Mesodermal cell (in vitro differentiated cells): Measurements from ENCODE around the gene TANGO6.
"Not testable (repeated sequence)": the region's sequence is repeated elsewhere in the genome, so short reads cannot be mapped to it uniquely, and the experiment has no call there.

ENCODE experiments used
- H3K27ac ChIP-seq: 2 replicates; pipeline ENCODE4 v1.7.0; 2013; ENCODE audit warnings: mild to moderate bottlenecking, low read depth, low read length, moderate library complexity; ENCODE audit not compliant: severe bottlenecking
- H3K36me3 ChIP-seq: 2 replicates; pipeline ENCODE4 v1.7.1; 2013; ENCODE audit warnings: mild to moderate bottlenecking, low read length, moderate library complexity; ENCODE audit not compliant: control insufficient read depth, insufficient read depth
- H3K4me1 ChIP-seq: one replicate; pipeline ENCODE4 v1.7.1; 2013; ENCODE audit warnings: mild to moderate bottlenecking, low read length; ENCODE audit not compliant: insufficient read depth, control insufficient read depth, poor library complexity, severe bottlenecking
- H3K4me3 ChIP-seq: 2 replicates; pipeline ENCODE4 v1.7.0; 2013; ENCODE audit warnings: low read length, control low read depth, mild to moderate bottlenecking; ENCODE audit not compliant: insufficient read depth, poor library complexity, severe bottlenecking; ENCODE audit errors: extremely low read depth
- H3K9me3 ChIP-seq: 2 replicates; pipeline ENCODE4 v1.7.1; 2013; ENCODE audit warnings: mild to moderate bottlenecking, low read length, moderate library complexity; ENCODE audit not compliant: control insufficient read depth
- WGBS, 2 experiments: methylation state at CpG; one replicate each; pipeline ENCODE4 v1.1.5; 2013; ENCODE audit warnings: missing lambda C conversion rate in 2 of 2; ENCODE audit not compliant: insufficient coverage in 2 of 2; 5-methylcytosine and 5-hydroxymethylcytosine counted together

TANGO6 gene

GRCh38 chr16:69055980-69056379, 212.6 kb downstream of the TANGO6 start:
- no CpG with 5 or more reads among the region's 1 CpG for WGBS, 2 experiments
- no peaks in the 10 kb centered on the region for H3K36me3 ChIP-seq
- H3K9me3 ChIP-seq, result no peaks in the 10 kb centered on the region
- no peak overlapping the region for H3K4me3 ChIP-seq
- H3K27ac ChIP-seq, result no peak overlapping the region
- no peaks in the 10 kb centered on the region for H3K4me1 ChIP-seq

- no peak overlapping the region for H3K4me3 ChIP-seq
- 87 to 89% methylated on average over 1 to 2 of the region's 3 CpGs for WGBS, 2 experiments
- no peaks in the 10 kb centered on the region for H3K9me3 ChIP-seq
- H3K4me1 ChIP-seq, result no peaks in the 10 kb centered on the region
- H3K36me3 ChIP-seq, result no peaks in the 10 kb centered on the region
- H3K27ac ChIP-seq, result no peak overlapping the region
Measured at GRCh38 chr16:69056421-69056820, 213.1 kb downstream of the TANGO6 start.

GRCh38 chr16:69057400-69058378, 214.4 kb downstream of the TANGO6 start:
- Histone ChIP-seq H3K27ac (no peak overlapping the region), H3K9me3 (no peaks in the 10 kb centered on the region), H3K4me3 (no peak overlapping the region), H3K4me1 (no peaks in the 10 kb centered on the region), H3K36me3 (no peaks in the 10 kb centered on the region)
- 87 to 91% methylated on average over 4 to 9 of the region's 11 CpGs for WGBS, 2 experiments

GRCh38 chr16:69063491-69063890, 220.2 kb downstream of the TANGO6 start:
- 90 to 100% methylated on average over 1 to 4 of the region's 8 CpGs for WGBS, 2 experiments
- peaks cover 16% of the 10 kb centered on the region for H3K4me1 ChIP-seq
- H3K27ac ChIP-seq, H3K9me3 ChIP-seq, H3K4me3 ChIP-seq, H3K36me3 ChIP-seq: not testable (repeated sequence)

GRCh38 chr16:69064124-69064763, 220.9 kb downstream of the TANGO6 start:
- Histone ChIP-seq H3K9me3 (no peaks in the 10 kb centered on the region), H3K4me3 (no peak overlapping the region), H3K36me3 (no peaks in the 10 kb centered on the region), H3K4me1 (peaks cover 16% of the 10 kb centered on the region), H3K27ac (no peak overlapping the region)
- WGBS, 2 experiments, result no CpG with 5 or more reads among the region's 2 CpGs

GRCh38 chr16:69064764-69065313, 221.5 kb downstream of the TANGO6 start:
- Histone ChIP-seq H3K4me1 (peaks cover 16% of the 10 kb centered on the region), H3K4me3 (no peak overlapping the region), H3K36me3 (no peaks in the 10 kb centered on the region), H3K27ac (no peak overlapping the region), H3K9me3 (no peaks in the 10 kb centered on the region)
- WGBS, 2 experiments, result 29 to 52% methylated on average over 3 to 5 of the region's 6 CpGs

- H3K36me3 ChIP-seq, result no peaks in the 10 kb centered on the region
- H3K27ac ChIP-seq, result no peak overlapping the region
- H3K4me1 ChIP-seq, result peaks cover 19% of the 10 kb centered on the region
- 88 to 90% methylated on average over 2 to 3 of the region's 5 CpGs for WGBS, 2 experiments
- no peak overlapping the region for H3K4me3 ChIP-seq
- no peaks in the 10 kb centered on the region for H3K9me3 ChIP-seq
Measured at GRCh38 chr16:69069504-69069903, 226.2 kb downstream of the TANGO6 start.

GRCh38 chr16:69071036-69071435, 227.7 kb downstream of the TANGO6 start:
- no CpG with 5 or more reads among the region's 3 CpGs for WGBS, 2 experiments
- Histone ChIP-seq H3K36me3 (no peaks in the 10 kb centered on the region), H3K9me3 (no peaks in the 10 kb centered on the region), H3K4me3 (no peak overlapping the region), H3K27ac (no peak overlapping the region), H3K4me1 (peaks cover 12% of the 10 kb centered on the region)

- Histone ChIP-seq H3K9me3 (no peaks in the 10 kb centered on the region), H3K4me1 (peaks cover 12% of the 10 kb centered on the region), H3K4me3 (no peak overlapping the region), H3K27ac (no peak overlapping the region), H3K36me3 (no peaks in the 10 kb centered on the region)
- no CpG with 5 or more reads among the region's 2 CpGs for WGBS, 2 experiments
Measured at GRCh38 chr16:69072640-69072974, 229.3 kb downstream of the TANGO6 start.

- Histone ChIP-seq H3K4me1 (peaks cover 18% of the 10 kb centered on the region), H3K9me3 (no peaks in the 10 kb centered on the region), H3K4me3 (no peak overlapping the region), H3K27ac (no peak overlapping the region), H3K36me3 (no peaks in the 10 kb centered on the region)
- WGBS, 2 experiments, result 50 to 55% methylated on average over 8 to 10 of the region's 10 CpGs
Measured at GRCh38 chr16:69073181-69073702, 229.9 kb downstream of the TANGO6 start.
